ENCODE data around the gene ARHGEF3. TPM values are rescaled to one million over a fixed set of nuclear protein-coding genes. Genes with fewer than 3 reads are reported as not detected.
"Not testable (repeated sequence)": the region's sequence is repeated elsewhere in the genome, so short reads cannot be mapped to it uniquely, and the experiment has no call there.

ARHGEF3 gene
- total RNA-seq, 2 donors from 2014 or later, result 42.9 to 102 TPM

DNA sequence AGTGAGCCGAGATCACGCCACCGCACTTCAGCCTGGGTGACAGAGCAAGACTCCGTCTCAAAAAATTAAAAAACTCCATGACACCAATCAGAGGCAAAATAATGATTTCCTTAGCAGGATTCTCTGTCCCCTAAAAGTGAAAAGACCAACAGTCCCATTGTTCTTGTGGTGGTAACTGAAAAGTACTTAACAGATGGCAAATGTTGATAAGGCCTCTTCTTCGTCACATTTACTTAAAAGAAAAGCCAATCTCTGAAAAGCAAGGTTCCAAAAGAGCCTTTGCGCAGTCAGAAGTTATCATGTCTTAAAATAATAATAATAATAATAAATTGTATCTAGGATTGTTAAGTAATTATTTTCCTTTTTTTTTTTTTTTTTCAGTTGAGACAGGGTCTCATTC is 62.7 kb downstream of the ARHGEF3 start:
- DNase-seq (ENCODE audit: low spot score) (no peak), ATAC-seq (no peak)
- Mint-ChIP-seq H3K4me1 (ENCODE audit: low read depth in 2 of 2) (peaks cover 37 to 40% of the 10 kb centered on the region in 2 donors), H3K27ac (no peak overlapping the region), H3K4me3 (no peak overlapping the region), H3K9me3 (no peaks in the 10 kb centered on the region), H3K36me3 (peaks cover 25% of the 10 kb centered on the region), H3K27me3 (no peaks in the 10 kb centered on the region)

- Mint-ChIP-seq H3K36me3 (peaks cover 29% of the 10 kb centered on the region), H3K27ac (peak overlapping the region; percentile 95 to 97), H3K27me3 (no peaks in the 10 kb centered on the region), H3K4me1 (ENCODE audit: low read depth in 2 of 2) (peaks cover 36 to 39% of the 10 kb centered on the region in 2 donors), H3K4me3 (no peak overlapping the region), H3K9me3 (no peaks in the 10 kb centered on the region)
- ATAC-seq, result no peak
- no peak for DNase-seq (ENCODE audit: low spot score)
These were observed 64.7 kb downstream of the ARHGEF3 start for GRCh38 chr3:56737006-56737405.

DNA sequence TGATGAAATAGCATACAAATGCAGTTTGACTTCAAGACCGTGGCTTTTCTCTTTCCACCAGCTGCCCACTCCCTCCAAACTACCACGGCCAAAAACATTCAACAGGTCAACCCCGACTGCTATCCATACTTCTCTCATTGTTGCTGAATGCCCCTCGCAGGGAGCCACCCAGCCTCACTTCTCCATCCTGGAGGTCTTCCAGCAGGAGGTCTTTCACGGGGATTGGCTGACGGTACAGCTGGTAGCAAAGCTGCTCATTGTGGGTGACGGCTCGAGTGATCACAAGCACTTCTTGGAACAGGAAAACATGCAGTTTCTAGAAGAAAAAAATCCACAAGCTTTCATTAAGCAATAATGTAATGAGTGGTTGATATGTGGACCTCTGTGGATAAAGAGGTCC is 69.6 kb downstream of the ARHGEF3 start:
- Mint-ChIP-seq H3K36me3 (peaks cover 53% of the 10 kb centered on the region), H3K9me3 (no peaks in the 10 kb centered on the region), H3K27me3 (no peaks in the 10 kb centered on the region), H3K27ac (peak overlapping the region; percentile 95 to 97), H3K4me1 (ENCODE audit: low read depth in 2 of 2) (peaks cover 56 to 67% of the 10 kb centered on the region in 2 donors), H3K4me3 (peak overlapping the region; percentile 76)
- DNase-seq (ENCODE audit: low spot score), result peak; percentile 69
- peak; percentile 78 to 80 for ATAC-seq

DNA sequence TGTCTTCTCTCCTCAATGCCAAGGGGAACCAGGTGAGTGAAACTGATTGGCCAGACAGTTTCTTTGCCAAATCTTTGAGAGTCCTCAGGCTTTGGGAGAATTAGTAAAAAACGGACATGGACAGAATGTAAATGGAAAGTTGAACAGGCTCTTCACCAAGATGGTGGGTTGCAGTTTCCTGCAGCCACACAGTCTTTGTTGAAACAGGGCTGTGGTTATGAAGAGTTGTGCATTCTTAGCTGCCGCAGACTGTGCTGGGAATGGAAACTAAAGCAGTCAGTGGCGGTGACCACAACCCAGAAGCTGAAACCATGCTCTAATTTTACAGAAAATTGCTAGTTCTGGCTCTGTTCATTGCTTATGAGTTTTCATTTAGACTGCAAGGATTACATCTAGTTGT is 76.6 kb downstream of the ARHGEF3 start:
- H3K36me3 Mint-ChIP-seq, result peaks cover 56% of the 10 kb centered on the region
- H3K27me3 Mint-ChIP-seq, result no peaks in the 10 kb centered on the region
- peak; percentile 79 for DNase-seq (ENCODE audit: low spot score)

DNA sequence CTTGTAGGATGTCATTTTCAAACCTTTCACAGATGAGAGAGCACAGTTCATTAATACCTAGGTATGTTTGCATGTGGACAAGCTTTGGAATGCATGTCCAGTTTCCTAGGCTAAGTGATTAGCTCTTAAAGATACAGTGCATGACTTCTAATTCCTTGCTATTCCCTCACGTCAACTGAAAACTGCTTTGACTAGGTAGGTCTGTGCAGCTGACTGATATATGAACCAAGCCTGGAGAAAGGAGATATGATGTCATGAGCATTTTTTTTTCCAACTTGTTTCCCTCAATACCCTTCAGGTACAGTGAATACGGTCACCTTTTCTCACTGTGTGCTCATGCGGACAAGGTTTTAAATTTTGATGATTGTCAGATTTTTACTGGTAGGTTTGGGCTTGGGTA is 77.1 kb downstream of the ARHGEF3 start:
- Mint-ChIP-seq H3K27ac (peak overlapping the region; percentile 95 to 97), H3K9me3 (no peaks in the 10 kb centered on the region), H3K36me3 (peaks cover 56% of the 10 kb centered on the region), H3K4me1 (ENCODE audit: low read depth in 2 of 2) (peaks cover 66 to 73% of the 10 kb centered on the region in 2 donors), H3K27me3 (no peaks in the 10 kb centered on the region), H3K4me3 (peak overlapping the region; percentile 86)
- DNase-seq (ENCODE audit: low spot score) (no peak), ATAC-seq (peak; percentile 49)

More for the DNA sequence above, 76.6 kb downstream of the ARHGEF3 start:
- Mint-ChIP-seq H3K4me1 (ENCODE audit: low read depth in 2 of 2) (peaks cover 61 to 68% of the 10 kb centered on the region in 2 donors), H3K4me3 (peak overlapping the region; percentile 86), H3K9me3 (no peaks in the 10 kb centered on the region), H3K27ac (peak overlapping the region; percentile 95 to 97)
- peak; percentile 93 to 96 for ATAC-seq

DNA sequence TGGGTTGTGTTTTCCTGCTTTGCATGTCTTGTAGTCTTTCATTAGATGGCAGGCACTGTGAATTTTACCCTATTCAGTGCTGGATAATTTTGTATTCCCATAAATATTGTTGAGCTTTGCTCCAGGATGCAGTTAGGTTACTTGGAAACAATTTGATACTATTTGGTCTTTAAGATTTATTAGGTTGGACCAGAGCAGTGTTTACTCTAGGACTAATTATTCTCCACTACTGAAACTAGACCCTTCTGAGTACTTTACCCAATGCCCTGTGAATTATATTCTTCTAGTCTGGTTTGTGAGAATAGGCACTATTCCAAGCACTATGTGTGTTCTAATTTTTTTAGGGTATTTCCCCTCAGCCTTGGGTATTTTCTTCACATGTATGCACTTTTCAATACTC is 80.9 kb downstream of the ARHGEF3 start:
- Mint-ChIP-seq H3K27ac (peak overlapping the region; percentile 95 to 97), H3K9me3 (no peaks in the 10 kb centered on the region), H3K4me3 (no peak overlapping the region), H3K36me3 (peaks cover 34% of the 10 kb centered on the region), H3K4me1 (ENCODE audit: low read depth in 2 of 2) (peaks cover 58 to 64% of the 10 kb centered on the region in 2 donors), H3K27me3 (no peaks in the 10 kb centered on the region)
- ATAC-seq, result no peak
- DNase-seq (ENCODE audit: low spot score), result no peak

DNA sequence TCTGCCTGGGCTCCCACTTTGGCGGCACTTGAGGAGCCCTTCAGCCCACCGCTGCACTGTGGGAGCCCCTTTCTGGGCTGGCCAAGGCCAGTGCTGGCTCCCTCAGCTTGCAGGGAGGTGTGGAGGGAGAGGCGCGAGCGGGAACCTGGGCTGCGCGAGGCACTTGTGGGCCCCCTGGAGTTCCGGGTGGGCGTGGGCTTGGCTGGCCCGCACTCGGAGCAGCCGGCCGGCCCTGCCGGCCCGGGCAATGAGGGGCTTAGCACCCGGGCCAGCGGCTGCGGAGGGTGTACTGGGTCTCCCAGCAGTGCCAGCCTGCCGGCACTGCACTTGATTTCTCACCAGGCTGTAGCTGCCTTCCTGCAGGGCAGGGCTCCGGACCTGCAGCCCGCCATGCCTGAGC is 82.9 kb downstream of the ARHGEF3 start:
- not testable (repeated sequence) for H3K27me3 Mint-ChIP-seq; DNase-seq (ENCODE audit: low spot score); H3K9me3 Mint-ChIP-seq; ATAC-seq; H3K4me3 Mint-ChIP-seq
- Mint-ChIP-seq H3K27ac (peak overlapping the region in 1 of 2 donors; percentile 97), H3K4me1 (ENCODE audit: low read depth in 2 of 2) (peaks cover 42 to 56% of the 10 kb centered on the region in 2 donors), H3K36me3 (peaks cover 21% of the 10 kb centered on the region)

GRCh38 chr3:56711344-56711743 is 90.4 kb downstream of the ARHGEF3 start:
- no peaks in the 10 kb centered on the region for H3K27me3 Mint-ChIP-seq
- H3K9me3 Mint-ChIP-seq, result no peaks in the 10 kb centered on the region
- no peak overlapping the region for H3K4me3 Mint-ChIP-seq
- ATAC-seq (peak in 1 of 2 donors; percentile 45), DNase-seq (ENCODE audit: low spot score) (no peak)
- peaks cover 0 to 18% of the 10 kb centered on the region in 2 donors for H3K4me1 Mint-ChIP-seq (ENCODE audit: low read depth in 2 of 2)
- peak overlapping the region; percentile 19 to 73 for H3K27ac Mint-ChIP-seq
- no peaks in the 10 kb centered on the region for H3K36me3 Mint-ChIP-seq

GRCh38 chr3:56707412-56707811 is 94.3 kb downstream of the ARHGEF3 start:
- H3K36me3 Mint-ChIP-seq; H3K27ac Mint-ChIP-seq; H3K4me3 Mint-ChIP-seq; ATAC-seq; H3K9me3 Mint-ChIP-seq; DNase-seq (ENCODE audit: low spot score); H3K27me3 Mint-ChIP-seq: not testable (repeated sequence)
- H3K4me1 Mint-ChIP-seq (ENCODE audit: low read depth in 2 of 2), result peaks cover 21 to 32% of the 10 kb centered on the region in 2 donors

- Mint-ChIP-seq H3K27me3 (no peaks in the 10 kb centered on the region), H3K4me1 (ENCODE audit: low read depth in 2 of 2) (peaks cover 22 to 33% of the 10 kb centered on the region in 2 donors)
These were observed 95.1 kb downstream of the ARHGEF3 start for GRCh38 chr3:56706629-56707028.

DNA sequence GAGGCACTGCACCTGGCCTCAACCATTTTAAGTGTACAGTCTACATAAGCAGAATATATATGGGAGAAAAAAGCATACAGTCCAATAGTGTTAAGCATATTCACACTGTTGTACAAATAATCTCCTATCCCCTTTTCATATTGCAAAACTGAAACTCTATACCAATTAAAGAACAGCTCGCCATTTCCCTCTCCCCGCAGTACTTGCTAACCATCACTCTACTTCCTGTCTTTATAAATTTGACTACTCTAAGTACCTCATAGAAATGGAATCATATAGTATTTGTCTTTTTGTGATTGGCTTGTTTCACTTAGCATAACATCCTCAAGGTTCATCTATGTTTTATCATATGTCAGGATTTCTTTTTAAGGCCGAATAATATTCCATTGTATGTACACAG is 97.0 kb downstream of the ARHGEF3 start:
- peak overlapping the region; percentile 64 for H3K4me3 Mint-ChIP-seq
- H3K36me3 Mint-ChIP-seq, result no peaks in the 10 kb centered on the region
- H3K4me1 Mint-ChIP-seq (ENCODE audit: low read depth in 2 of 2), result peaks cover 22 to 28% of the 10 kb centered on the region in 2 donors
- no peaks in the 10 kb centered on the region for H3K27me3 Mint-ChIP-seq
- H3K27ac Mint-ChIP-seq, result peak overlapping the region; percentile 85 to 88
- H3K9me3 Mint-ChIP-seq, result no peaks in the 10 kb centered on the region
- DNase-seq (ENCODE audit: low spot score) (no peak), ATAC-seq (peak; percentile 63 to 77)

More at GRCh38 chr3:56706629-56707028, 95.1 kb downstream of the ARHGEF3 start:
- Mint-ChIP-seq H3K4me3 (no peak overlapping the region), H3K27ac (peak overlapping the region in 1 of 2 donors; percentile 88), H3K36me3 (no peaks in the 10 kb centered on the region), H3K9me3 (no peaks in the 10 kb centered on the region)
- ATAC-seq, result no peak
- DNase-seq (ENCODE audit: low spot score), result no peak

DNA sequence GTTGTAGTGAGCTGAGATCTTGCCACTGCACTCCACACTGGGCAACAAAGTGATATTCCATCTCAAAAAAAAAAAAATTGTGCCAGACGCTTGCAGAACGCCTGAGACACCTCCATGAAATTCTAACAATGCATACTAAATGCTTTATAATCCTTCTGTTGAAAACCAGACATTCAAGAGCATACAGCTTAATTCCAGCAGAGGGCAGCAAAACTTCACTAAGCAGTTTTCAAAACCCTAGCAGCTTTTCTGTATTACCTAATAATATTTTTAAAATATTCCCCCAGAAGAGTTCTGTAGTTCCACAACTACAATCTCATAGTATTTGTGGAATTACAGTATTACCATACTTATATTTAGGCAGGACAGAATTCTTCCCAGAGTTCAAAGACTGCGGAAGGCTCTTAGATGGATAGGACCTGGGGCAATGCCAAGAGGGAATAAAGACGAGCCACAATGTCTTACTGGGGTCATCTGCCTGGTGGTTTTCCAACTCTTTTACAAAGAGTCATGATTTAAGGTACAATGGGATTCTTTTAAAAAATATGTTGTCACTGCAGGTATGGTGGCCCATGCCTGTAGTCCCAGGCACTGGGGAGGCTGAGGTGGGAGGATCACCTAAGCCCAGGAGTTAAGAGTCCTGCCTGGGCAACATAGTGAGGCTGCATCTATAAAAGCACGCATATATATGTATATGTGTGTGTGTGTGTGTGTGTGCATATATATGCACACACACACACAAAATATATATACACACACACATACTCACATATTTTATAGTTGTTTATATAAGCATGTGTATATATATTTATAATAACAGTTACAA is 99.0 kb downstream of the ARHGEF3 start:
- DNase-seq (ENCODE audit: low spot score) (no peak), ATAC-seq (peak in 1 of 2 donors; percentile 74)
- H3K27me3 Mint-ChIP-seq, result no peaks in the 10 kb centered on the region
- no peaks in the 10 kb centered on the region for H3K9me3 Mint-ChIP-seq
- no peak overlapping the region for H3K27ac Mint-ChIP-seq
- no peak overlapping the region for H3K4me3 Mint-ChIP-seq
- H3K4me1 Mint-ChIP-seq (ENCODE audit: low read depth in 2 of 2), result peaks cover 22 to 25% of the 10 kb centered on the region in 2 donors
- no peaks in the 10 kb centered on the region for H3K36me3 Mint-ChIP-seq

GRCh38 chr3:56700151-56700550 is 101.6 kb downstream of the ARHGEF3 start:
- no peak for DNase-seq (ENCODE audit: low spot score)
- Mint-ChIP-seq H3K9me3 (no peaks in the 10 kb centered on the region), H3K4me1 (ENCODE audit: low read depth in 2 of 2) (peaks cover 23 to 24% of the 10 kb centered on the region in 2 donors), H3K36me3 (no peaks in the 10 kb centered on the region), H3K4me3 (no peak overlapping the region), H3K27ac (no peak overlapping the region), H3K27me3 (no peaks in the 10 kb centered on the region)
- no peak for ATAC-seq

GRCh38 chr3:56694867-56695683 is 106.7 kb downstream of the ARHGEF3 start:
- ATAC-seq (peak; percentile 62 to 65), DNase-seq (ENCODE audit: low spot score) (no peak)
- H3K36me3 Mint-ChIP-seq, result no peaks in the 10 kb centered on the region
- peak overlapping the region; percentile 13 to 40 for H3K27ac Mint-ChIP-seq
- H3K4me1 Mint-ChIP-seq (ENCODE audit: low read depth in 2 of 2), result peaks cover 33% of the 10 kb centered on the region in 2 donors
- no peaks in the 10 kb centered on the region for H3K9me3 Mint-ChIP-seq
- H3K4me3 Mint-ChIP-seq, result peak overlapping the region; percentile 33
- no peaks in the 10 kb centered on the region for H3K27me3 Mint-ChIP-seq

Measured in natural killer cell treated with Interleukin-12 subunit alpha and Interleukin-12 subunit beta and Interleukin-15 and Interleukin-18, amount 100 ng/mL, for 72 hours (primary cell).